HCT116 (cell line): ENCODE results near the gene LDB2. TPM values are rescaled to one million over a fixed set of nuclear protein-coding genes. Genes with fewer than 3 reads are reported as not detected.

ENCODE experiments used
- ATAC-seq: fragments of 200-7000 bp; cut with Tn5 transposase; 2 replicates; pipeline ENCODE4 v1.9.1; 2020; ENCODE audit warnings: mild to moderate bottlenecking, moderate library complexity
- BruUV-seq: library from RNA; stranded (reverse); fragments of 400-500 nt; replicated peaks from 2 replicates; lab custom pipeline; 2021; lab: Mats Ljungman, UMichigan
- CTCF ChIA-PET: fragments of 300-600 bp; sonication (Branson Sonifier 250); formaldehyde crosslinking; loops from one replicate; lab custom pipeline; 2021; ENCODE audit warnings: antibody characterized with exemption; lab: Charles Lee
- POLR2A ChIA-PET: fragments of 300-600, 350-600 bp; sonication (Branson Sonifier 250); formaldehyde crosslinking; loops from one replicate; lab custom pipeline; 2021; ENCODE audit warnings: antibody characterized with exemption; lab: Charles Lee
- RAD21 ChIA-PET, 2 experiments: fragments of 300-600 bp; sonication (Branson Sonifier 250); formaldehyde crosslinking; loops; one replicate each; lab custom pipeline; 2023; ENCODE audit warnings: low total read pairs in 2 of 2; ENCODE audit not compliant: uncharacterized antibody in 2 of 2, unreplicated experiment in 2 of 2, low non-redundant PET in 1 of 2; lab: Charles Lee
- DNase-seq: peaks from one replicate; pipeline ENCODE4 v3.0.0-alpha.2; 2010; ENCODE audit warnings: low read depth, low spot score
- H2AFZ ChIP-seq: fragments of 200-600 bp; shearing (Covaris generic), sonication (generic); 2 replicates; pipeline ENCODE4 v1.6.1; 2017; ENCODE audit warnings: low read depth, mixed run types, mixed read lengths, antibody characterized with exemption, low read length; ENCODE audit not compliant: poor library complexity, severe bottlenecking
- H3K27ac ChIP-seq: 2 replicates; pipeline ENCODE4 v1.5.1; 2012; ENCODE audit warnings: low read depth, low read length
- H3K27me3 ChIP-seq: fragments of 200-600 bp; sonication (generic); 2 replicates; pipeline ENCODE4 v1.6.1; 2016; ENCODE audit warnings: mixed run types, low read length, mixed read lengths; ENCODE audit not compliant: insufficient read depth
- H3K36me3 ChIP-seq, 2 experiments: fragments of 200-500 bp in 1 of 2; fragments of 200-600 bp in 1 of 2; sonication (Bioruptor generic) in 1 of 2; sonication (generic) in 1 of 2; 2 replicates each; pipeline versions ENCODE4 v1.5.1 to v1.6.1; 2014 to 2016; ENCODE audit warnings: low read length in 2 of 2, inconsistent platforms in 1 of 2, mixed read lengths in 1 of 2, mixed run types in 1 of 2; ENCODE audit not compliant: insufficient read depth in 2 of 2, control insufficient read depth in 1 of 2
- H3K4me1 ChIP-seq, 2 experiments: fragments of 200-600 bp in 1 of 2; sonication (generic) in 1 of 2; 2 replicates each; pipeline versions ENCODE4 v1.5.1 to v1.6.1; 2012 to 2017; ENCODE audit warnings: low read length in 2 of 2, inconsistent platforms in 1 of 2, mild to moderate bottlenecking in 1 of 2, mixed read lengths in 1 of 2, mixed run types in 1 of 2, moderate library complexity in 1 of 2; ENCODE audit not compliant: insufficient read depth in 2 of 2, control insufficient read depth in 1 of 2
- H3K4me2 ChIP-seq: fragments of 200-600 bp; sonication (generic); 2 replicates; pipeline ENCODE4 v1.6.1; 2017; ENCODE audit warnings: mixed run types, low read length, mixed read lengths
- H3K4me3 ChIP-seq, 2 experiments: fragments of 200-600 bp in 1 of 2; sonication (generic) in 1 of 2; replicated peaks in 1 of 2; 2 replicates each; pipeline ENCODE4 v1.5.1; 2011 to 2016; ENCODE audit warnings: low read length in 2 of 2, control low read depth in 1 of 2, low read depth in 1 of 2, mild to moderate bottlenecking in 1 of 2, mixed read lengths in 1 of 2, mixed run types in 1 of 2
- H3K79me2 ChIP-seq: fragments of 200-600 bp; sonication (generic); 2 replicates; pipeline ENCODE4 v1.6.1; 2017; ENCODE audit warnings: mild to moderate bottlenecking, mixed run types, low read length, moderate library complexity, mixed read lengths; ENCODE audit not compliant: insufficient read depth
- H3K9ac ChIP-seq: fragments of 200-600 bp; sonication (generic); 2 replicates; pipeline ENCODE4 v1.6.1; 2016; ENCODE audit warnings: low read length, mixed read lengths
- H3K9me2 ChIP-seq: fragments of 200-600 bp; sonication (generic), shearing (Covaris generic); 2 replicates; pipeline ENCODE4 v1.6.1; 2017; ENCODE audit warnings: mixed run types, mild to moderate bottlenecking, moderate library complexity; ENCODE audit not compliant: insufficient read depth
- H3K9me3 ChIP-seq, 2 experiments: fragments of 200-500 bp in 1 of 2; fragments of 200-600 bp in 1 of 2; sonication (Bioruptor generic) in 1 of 2; sonication (generic) in 1 of 2; 2 replicates each; pipeline ENCODE4 v1.6.1; 2014 to 2017; ENCODE audit warnings: low read length in 2 of 2, mixed read lengths in 2 of 2, inconsistent platforms in 1 of 2, low read depth in 1 of 2, mild to moderate bottlenecking in 1 of 2, mixed run types in 1 of 2, moderate library complexity in 1 of 2; ENCODE audit not compliant: control insufficient read depth in 1 of 2, insufficient read depth in 1 of 2
- H4K20me1 ChIP-seq: fragments of 200-600 bp; sonication (generic), shearing (Covaris generic); 2 replicates; pipeline ENCODE4 v1.6.1; 2017; ENCODE audit warnings: mixed run types, mild to moderate bottlenecking, moderate library complexity; ENCODE audit not compliant: insufficient read depth
- POLR2A ChIP-seq: IDR thresholded peaks from 2 replicates; pipeline ENCODE4 v1.7.0; 2011; ENCODE audit warnings: borderline replicate concordance; ENCODE audit not compliant: insufficient read depth, insufficient read length; ENCODE audit errors: extremely low read depth
- RAD21 ChIP-seq: IDR thresholded peaks from 2 replicates; pipeline ENCODE4 v1.6.1; 2012; ENCODE audit warnings: low read depth, mild to moderate bottlenecking
- intact Hi-C: fragments of 100-400 bp; cut with micrococcal nuclease; formaldehyde crosslinking; loops from 2 replicates; pipeline ENCODE4 v1.10.0; 2022
- total RNA-seq: library from RNA; stranded (reverse); gene quantifications from one replicate; pipeline ENCODE4 v1.2.1, GENCODE V29; 2021; ENCODE audit not compliant: unreplicated experiment
- TF ChIP-seq, protein P1 (sequence below): IDR thresholded peaks from 2 replicates; pipeline ENCODE4 v1.6.1; 2012; ENCODE audit warnings: low read depth
- TF ChIP-seq, protein P2 (sequence below), 3 experiments: fragments of 200-600 bp in 1 of 3; sonication (generic) in 1 of 3; IDR thresholded peaks in 2 of 3; conservative IDR thresholded peaks in 1 of 3; 2 replicates each; pipeline ENCODE4 v1.5.1; 2012 to 2017; ENCODE audit warnings: low read depth in 2 of 3, low read length in 2 of 3, antibody characterized with exemption in 1 of 3, borderline replicate concordance in 1 of 3, control low read depth in 1 of 3, mild to moderate bottlenecking in 1 of 3, mixed read lengths in 1 of 3, mixed run types in 1 of 3, moderate library complexity in 1 of 3; ENCODE audit not compliant: insufficient read depth in 1 of 3

LDB2 gene
- total RNA-seq, 1 experiment from 2014 or later = 0.12 TPM

DNA sequence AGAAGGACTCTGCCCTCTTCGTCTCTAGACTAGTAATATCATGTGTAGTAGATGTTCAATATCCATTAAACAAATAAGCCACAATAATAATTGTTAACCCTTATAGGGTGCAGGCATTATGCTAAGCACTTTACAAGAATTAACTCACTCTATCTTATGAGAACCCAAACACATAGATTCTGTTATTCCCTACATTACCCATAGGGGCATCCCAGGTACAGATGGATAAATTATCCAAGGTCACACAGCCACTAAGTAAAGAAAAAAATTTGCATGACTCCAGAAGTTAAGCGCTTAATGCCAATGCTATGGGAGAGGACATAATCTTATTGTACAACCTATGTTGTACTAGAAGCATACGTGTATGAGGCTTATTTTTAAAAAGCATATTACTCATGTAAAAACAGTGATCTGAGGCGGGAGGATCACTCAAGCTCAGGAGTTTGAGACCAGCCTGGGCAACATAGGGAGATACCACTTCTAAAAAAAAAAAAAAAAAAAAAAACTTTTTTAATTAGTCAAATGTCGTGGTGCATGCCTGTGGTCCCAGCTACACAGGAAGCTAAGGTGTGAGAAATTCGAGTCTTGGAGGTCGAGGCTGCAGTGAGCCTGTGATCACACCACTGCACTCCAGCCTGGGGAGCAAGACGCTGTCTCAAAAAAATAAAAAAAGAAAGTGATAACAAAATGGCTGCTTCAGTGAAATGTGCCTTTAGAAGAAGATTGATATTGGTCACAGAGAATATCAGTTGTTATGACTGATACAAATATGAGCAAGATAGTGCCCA lies 13.6 kb downstream of the LDB2 start:
- intact Hi-C loops = no loop called here
- TF ChIP-seq RAD21 (0 out of 2 replicates have a peak, but pooled peaks have one; percentile 7), POLR2A (no peak)
- TF ChIP-seq, protein P1, sequence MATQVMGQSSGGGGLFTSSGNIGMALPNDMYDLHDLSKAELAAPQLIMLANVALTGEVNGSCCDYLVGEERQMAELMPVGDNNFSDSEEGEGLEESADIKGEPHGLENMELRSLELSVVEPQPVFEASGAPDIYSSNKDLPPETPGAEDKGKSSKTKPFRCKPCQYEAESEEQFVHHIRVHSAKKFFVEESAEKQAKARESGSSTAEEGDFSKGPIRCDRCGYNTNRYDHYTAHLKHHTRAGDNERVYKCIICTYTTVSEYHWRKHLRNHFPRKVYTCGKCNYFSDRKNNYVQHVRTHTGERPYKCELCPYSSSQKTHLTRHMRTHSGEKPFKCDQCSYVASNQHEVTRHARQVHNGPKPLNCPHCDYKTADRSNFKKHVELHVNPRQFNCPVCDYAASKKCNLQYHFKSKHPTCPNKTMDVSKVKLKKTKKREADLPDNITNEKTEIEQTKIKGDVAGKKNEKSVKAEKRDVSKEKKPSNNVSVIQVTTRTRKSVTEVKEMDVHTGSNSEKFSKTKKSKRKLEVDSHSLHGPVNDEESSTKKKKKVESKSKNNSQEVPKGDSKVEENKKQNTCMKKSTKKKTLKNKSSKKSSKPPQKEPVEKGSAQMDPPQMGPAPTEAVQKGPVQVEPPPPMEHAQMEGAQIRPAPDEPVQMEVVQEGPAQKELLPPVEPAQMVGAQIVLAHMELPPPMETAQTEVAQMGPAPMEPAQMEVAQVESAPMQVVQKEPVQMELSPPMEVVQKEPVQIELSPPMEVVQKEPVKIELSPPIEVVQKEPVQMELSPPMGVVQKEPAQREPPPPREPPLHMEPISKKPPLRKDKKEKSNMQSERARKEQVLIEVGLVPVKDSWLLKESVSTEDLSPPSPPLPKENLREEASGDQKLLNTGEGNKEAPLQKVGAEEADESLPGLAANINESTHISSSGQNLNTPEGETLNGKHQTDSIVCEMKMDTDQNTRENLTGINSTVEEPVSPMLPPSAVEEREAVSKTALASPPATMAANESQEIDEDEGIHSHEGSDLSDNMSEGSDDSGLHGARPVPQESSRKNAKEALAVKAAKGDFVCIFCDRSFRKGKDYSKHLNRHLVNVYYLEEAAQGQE = no peak
- TF ChIP-seq, protein P2, sequence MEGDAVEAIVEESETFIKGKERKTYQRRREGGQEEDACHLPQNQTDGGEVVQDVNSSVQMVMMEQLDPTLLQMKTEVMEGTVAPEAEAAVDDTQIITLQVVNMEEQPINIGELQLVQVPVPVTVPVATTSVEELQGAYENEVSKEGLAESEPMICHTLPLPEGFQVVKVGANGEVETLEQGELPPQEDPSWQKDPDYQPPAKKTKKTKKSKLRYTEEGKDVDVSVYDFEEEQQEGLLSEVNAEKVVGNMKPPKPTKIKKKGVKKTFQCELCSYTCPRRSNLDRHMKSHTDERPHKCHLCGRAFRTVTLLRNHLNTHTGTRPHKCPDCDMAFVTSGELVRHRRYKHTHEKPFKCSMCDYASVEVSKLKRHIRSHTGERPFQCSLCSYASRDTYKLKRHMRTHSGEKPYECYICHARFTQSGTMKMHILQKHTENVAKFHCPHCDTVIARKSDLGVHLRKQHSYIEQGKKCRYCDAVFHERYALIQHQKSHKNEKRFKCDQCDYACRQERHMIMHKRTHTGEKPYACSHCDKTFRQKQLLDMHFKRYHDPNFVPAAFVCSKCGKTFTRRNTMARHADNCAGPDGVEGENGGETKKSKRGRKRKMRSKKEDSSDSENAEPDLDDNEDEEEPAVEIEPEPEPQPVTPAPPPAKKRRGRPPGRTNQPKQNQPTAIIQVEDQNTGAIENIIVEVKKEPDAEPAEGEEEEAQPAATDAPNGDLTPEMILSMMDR (IDR thresholded peaks at IDR 0.05 in 2 of 3, conservative IDR thresholded peaks at IDR 0.05 in 1 of 3; ENCODE audit: borderline replicate concordance in 1 of 3, insufficient read depth in 1 of 3, low read depth in 2 of 3, low read length in 2 of 3) = peak in 2 of 3 experiments; percentile 27 to 40; a peak in 4 of 6 replicates
- TF ChIP-seq, all 23 proteins: peak for 2
- no peak overlapping the region for H3K9ac ChIP-seq
- RAD21 ChIA-PET = no interaction called here
- POLR2A ChIA-PET = no interaction called here
- H3K79me2 ChIP-seq = no peaks in the 10 kb centered on the region
- H3K4me2 ChIP-seq = no peak overlapping the region
- H3K9me3 ChIP-seq = no peaks in the 10 kb centered on the region
- no peak overlapping the region for H3K4me3 ChIP-seq
- H3K27ac ChIP-seq = no peak overlapping the region
- BruUV-seq = no TSS peak
- H2AFZ ChIP-seq = no peak overlapping the region
- CTCF ChIA-PET = no interaction called here
- 0 out of 2 replicates have a peak, but pooled peaks cover 3% of the 10 kb centered on the region for H3K27me3 ChIP-seq
- no peaks in the 10 kb centered on the region for H4K20me1 ChIP-seq
- DNase-seq (no peak), ATAC-seq (peak; percentile 61; the same call in 1 of the 2 replicates)
- H3K9me2 ChIP-seq = no peaks in the 10 kb centered on the region
- H3K4me1 ChIP-seq = no peaks in the 10 kb centered on the region
- no peaks in the 10 kb centered on the region for H3K36me3 ChIP-seq
